ENCODE measurements around the gene TAF1A.

The TAF1A gene

DNA sequence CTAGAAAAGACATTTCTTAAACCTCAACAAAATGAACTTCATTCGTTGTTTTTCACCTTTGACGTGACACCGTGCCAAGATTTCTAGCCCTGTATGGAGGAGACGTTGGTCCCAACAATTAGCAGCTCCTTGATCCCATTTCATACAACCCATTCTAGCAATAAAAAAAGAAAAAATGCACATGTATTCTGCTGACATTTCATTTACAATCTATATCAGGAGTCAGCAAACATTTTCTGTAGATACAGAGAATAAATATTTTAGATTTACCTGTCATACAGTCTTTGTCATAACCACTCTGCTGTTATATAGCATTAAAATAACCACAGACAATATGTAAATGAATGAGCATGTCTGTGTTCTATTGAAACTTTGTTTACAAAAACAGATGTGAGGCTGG, 7.0 kb upstream of the TAF1A start:
- DNase-seq (ENCODE audit: low read depth in 3 of 3) = no peak

- DNase-seq (ENCODE audit: low read depth in 3 of 3) = no peak
These were observed 5.1 kb upstream of the TAF1A start for GRCh38 chr1:222594789-222595188.

DNA sequence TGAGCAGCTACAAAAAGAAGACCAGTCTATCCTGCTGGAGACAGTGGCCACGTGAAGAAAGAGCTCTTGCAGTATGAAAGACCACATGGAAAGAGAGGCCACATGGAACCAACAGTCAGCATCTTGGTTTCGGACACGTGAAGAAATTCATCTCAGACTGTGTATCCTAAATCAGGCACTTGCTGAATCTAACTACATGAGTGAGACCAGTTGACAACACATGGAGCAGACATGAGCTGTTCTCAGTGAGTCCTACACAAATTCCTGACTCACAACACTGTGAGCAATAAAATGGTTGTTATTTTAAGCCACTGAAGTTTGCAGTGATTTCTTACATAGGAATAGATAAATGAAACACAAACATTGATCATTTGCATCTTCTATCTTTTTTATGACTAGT, 2.4 kb upstream of the TAF1A start:
- DNase-seq (ENCODE audit: low read depth in 3 of 3) = no peak

DNA sequence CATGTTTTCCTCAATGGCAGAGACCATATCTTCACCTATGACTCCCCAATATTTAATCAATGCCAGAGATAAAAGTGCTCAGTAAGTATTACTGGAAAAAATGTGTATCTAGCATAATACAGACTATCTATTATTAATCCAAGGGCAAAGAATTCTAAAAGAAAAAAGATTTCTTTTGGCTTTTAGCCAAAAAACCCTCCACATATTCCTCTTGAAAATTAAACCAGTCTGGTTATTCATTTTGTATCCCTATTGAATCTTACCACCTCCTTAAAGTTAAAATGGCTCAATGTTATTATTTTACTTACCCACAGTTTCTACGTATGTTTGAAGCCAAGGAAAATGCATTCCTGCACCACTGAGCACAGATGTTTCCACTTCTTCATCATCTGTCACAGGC, 1.6 kb downstream of the TAF1A start:
- no peak for DNase-seq (ENCODE audit: low read depth in 3 of 3)

GRCh38 chr1:222586842-222587241, 2.9 kb downstream of the TAF1A start:
- no peak for DNase-seq (ENCODE audit: low read depth in 3 of 3)

- DNase-seq (ENCODE audit: low read depth in 3 of 3) = no peak
These were observed 6.7 kb downstream of the TAF1A start for GRCh38 chr1:222583079-222583478.

DNA sequence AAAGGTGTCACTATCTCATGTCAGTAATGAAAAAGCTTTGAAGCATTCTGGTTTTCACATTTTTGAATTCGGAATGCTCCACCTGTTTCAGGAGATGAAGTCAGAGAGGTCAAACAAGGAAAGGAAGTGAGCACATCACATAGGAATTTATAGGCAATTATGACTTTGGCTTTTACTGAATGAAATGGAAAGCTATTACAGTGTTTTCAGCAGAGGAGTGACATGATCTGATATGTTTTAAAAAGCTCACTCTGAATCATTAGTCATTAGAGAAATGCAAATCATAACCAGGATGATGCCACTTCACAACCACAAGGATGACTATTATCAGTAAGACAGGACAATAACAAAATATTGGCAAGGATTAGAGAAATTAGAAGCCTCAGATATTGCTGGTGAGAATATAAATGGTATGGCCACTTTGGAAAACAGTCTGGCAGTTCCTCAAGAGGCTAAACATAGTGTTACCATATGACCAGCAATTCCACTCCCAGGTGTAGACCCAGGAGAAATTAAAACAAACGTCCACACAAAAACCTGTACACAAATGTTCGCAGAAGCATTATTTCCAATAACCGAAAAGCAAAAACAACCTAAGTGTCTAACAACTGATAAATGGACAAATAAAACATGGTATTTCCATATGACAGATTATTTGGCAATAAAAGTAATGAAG, 7.5 kb downstream of the TAF1A start:
- DNase-seq (ENCODE audit: low read depth in 3 of 3) = no peak

- no peak for DNase-seq (ENCODE audit: low read depth in 3 of 3)
These were observed 10.4 kb downstream of the TAF1A start for GRCh38 chr1:222579316-222579715.

- DNase-seq (ENCODE audit: low read depth in 3 of 3) = no peak
These were observed 18.9 kb downstream of the TAF1A start for GRCh38 chr1:222570837-222571236.

DNA sequence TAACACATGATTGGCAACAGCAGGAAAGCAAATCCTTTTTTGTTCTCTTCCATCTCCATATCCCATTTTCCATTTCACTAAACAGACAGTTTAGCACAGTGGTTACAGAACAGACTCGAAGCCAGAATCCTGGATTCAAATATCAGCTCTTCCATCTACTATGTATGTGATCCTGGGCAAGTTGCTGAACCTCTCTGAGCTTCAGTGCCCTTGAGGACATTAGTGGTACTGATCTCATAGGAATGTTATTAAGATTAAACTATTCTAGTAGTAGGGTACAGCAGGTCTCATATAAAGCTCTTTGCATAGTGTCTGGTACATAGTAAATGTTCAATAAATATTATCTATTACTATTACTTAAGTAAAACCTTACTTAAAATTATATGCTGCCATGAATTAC, 28.1 kb downstream of the TAF1A start:
- no peak for DNase-seq (ENCODE audit: low read depth in 3 of 3)

GRCh38 chr1:222557574-222557973, 32.2 kb downstream of the TAF1A start:
- no peak for DNase-seq (ENCODE audit: low read depth in 3 of 3)

DNA sequence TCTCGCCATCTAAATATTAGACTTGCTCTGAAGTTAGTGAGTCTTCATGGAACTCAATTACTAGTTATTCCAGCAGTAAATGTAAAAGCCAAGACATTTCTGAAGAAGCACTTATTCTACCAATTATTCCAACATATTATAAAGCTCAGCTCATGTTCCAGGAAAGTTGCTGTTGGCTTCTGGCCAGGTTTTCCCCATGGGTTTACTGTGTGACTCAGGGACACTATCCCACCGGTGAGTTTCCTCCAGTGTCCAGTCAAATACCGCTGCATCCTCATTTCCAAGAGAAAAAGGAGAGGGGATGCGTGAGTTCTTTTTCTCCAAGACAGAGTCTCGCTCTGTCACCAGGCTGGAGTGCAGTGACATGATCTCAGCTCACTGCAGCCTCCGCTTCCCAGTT, 32.6 kb downstream of the TAF1A start:
- DNase-seq (ENCODE audit: low read depth in 3 of 3) = no peak

GRCh38 chr1:222555992-222556615, 33.6 kb downstream of the TAF1A start:
- no peak for DNase-seq (ENCODE audit: low read depth in 3 of 3)

DNA sequence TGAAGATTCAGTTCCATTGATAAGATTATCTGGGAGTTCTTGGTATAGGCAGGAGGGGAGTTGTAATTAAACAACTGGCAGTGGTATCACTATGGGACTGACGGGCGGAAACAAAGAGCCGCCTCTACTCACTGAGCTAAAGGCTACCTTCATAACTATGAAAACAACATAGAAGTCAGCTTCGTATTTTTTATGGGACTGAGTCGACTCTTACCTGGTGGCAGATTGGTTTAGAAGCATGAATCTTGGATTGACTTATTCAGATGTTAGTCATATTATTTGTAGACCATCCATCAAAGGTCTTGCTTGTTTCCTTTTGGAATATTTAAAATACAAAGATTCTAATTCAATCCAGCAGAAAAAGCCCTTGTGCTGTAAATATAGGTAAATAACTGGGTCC, 35.6 kb downstream of the TAF1A start:
- DNase-seq (ENCODE audit: low read depth in 3 of 3) = no peak

DNA sequence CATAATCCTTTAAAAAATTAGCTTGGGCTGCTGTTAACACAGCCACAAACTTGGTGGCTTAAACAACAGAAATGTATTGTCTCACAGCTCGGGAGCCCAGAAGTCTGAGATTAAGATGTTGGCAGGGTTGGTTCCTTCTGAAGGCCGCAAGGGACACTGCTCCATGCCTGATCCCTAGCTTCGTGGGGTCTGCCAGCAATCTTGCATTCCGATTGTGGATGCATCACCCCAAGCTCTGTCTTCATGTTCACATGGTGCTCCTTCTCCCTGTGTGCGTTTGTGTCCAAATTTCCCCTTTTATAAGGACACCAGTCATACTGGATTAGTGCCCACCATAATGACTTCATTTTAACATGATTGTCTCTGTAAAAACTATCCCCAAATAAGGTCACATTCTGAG, 36.9 kb downstream of the TAF1A start:
- DNase-seq (ENCODE audit: low read depth in 3 of 3) = no peak

GRCh38 chr1:222547944-222548671, 41.6 kb downstream of the TAF1A start, which contains the start of gene HHIPL2:
TSS of gene HHIPL2 (minus strand) at chr1:222548104. CDS start at chr1:222548044, 60 bp downstream.
- no peak for DNase-seq (ENCODE audit: low read depth in 3 of 3)

DNA sequence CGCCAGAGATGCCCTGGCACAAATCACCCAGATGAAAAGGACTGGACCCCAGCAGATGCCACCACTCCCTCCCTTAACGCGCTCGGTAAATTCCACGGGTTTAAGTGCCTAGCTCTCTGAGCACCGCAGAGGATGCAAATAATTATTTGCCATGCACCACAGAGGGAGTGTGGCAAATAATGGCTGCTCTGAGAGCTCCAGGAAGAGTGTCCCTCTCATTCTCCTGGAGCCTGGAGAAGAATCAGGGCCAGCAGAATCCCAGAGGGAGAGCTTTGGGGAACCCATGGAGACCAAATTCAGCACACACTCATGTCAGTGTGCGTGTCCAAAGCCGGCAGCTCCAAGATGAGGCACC, 42.5 kb downstream of the TAF1A start:
- no peak for DNase-seq (ENCODE audit: low read depth in 3 of 3)

DNA sequence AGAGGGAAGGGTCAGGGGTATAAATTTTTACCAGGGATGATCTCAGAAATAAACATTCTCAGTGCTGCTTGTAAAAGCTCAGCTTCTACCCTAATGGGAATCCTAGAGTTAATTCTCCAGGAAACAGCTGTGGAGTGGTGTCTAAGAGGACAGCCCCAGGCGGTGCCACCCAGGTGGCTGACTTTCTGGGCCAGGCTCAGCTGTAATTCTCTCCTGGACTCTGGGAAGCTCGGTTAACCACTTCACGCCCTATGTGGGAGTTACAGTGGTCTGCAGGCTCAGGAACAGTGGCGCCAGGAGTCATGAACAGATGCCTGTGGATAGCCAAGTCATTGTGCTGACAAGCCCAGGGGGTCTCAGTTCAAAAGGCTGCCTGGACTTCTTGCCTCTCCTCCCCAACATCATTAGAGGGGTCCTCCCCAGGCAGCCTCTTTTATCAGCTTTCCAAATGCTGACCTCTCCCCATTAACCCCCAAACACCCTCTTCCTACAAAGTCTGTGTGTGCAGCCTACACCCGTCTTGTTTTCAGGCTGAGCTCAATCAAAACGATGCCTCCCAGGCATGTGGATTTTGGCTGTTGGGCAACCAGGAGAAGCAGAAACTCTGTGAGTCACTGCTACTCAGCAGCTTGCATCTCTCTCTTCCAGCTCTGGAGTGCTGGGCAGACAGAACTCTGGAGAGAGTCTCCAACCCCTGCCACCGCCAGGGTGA, 43.0 kb downstream of the TAF1A start:
- no peak for DNase-seq (ENCODE audit: low read depth in 3 of 3)

DNA sequence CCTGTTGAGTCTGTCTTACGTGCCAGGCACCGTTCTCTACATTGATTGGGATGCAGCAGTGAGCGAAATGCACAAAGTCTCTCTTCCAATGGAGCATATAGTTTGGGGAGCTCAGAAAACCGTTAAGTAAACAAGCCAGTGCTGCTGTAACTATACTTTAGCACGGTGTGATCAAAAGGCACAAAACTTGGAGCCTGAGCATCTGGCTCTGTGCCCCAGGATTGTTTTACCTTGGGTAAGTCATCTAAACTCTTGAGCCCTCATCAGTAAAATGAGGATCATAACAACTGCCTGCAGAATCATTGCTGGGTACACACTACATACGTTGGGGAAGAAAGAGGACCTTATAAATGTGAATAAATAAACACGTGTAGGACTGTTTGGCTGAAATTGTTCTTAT, 43.6 kb downstream of the TAF1A start:
- DNase-seq (ENCODE audit: low read depth in 3 of 3) = no peak

DNA sequence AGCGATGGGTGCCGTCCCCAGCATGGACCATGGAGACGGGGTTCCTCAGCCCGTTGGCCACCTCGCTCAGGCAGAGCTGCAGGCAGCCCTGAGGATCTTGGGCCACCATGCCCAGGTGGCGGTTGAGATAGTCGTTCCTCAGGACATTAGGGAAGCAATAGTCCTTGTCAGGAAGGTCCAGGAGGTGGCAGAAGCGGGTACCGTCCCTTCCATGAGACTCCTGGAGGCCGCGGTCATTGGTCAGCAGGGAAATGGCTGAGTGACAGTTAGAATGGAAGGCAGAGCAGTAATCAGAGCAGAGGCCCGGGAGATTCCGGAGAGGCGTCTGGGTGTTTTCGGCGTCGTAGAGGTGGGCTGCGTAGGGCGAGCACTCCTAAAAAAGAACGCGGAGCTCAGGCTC, 45.9 kb downstream of the TAF1A start:
- no peak for DNase-seq (ENCODE audit: low read depth in 3 of 3)

GRCh38 chr1:222540598-222540995, 49.1 kb downstream of the TAF1A start:
- DNase-seq (ENCODE audit: low read depth in 3 of 3) = no peak

GRCh38 chr1:222539951-222540597, 49.7 kb downstream of the TAF1A start:
- no peak for DNase-seq (ENCODE audit: low read depth in 3 of 3)

Measured in stimulated activated CD4-positive, alpha-beta T cell treated with anti-CD3 and anti-CD28 coated beads, TNF-alpha, amount 100 ng/mL, for 48 hours (primary cell).